Spleen (tissue), 7 donors: ENCODE measurements around the gene NPHP3.

ENCODE experiments used
- CTCF ChIP-seq, 11 experiments: fragments of 200-600 bp in 7 of 11; fragments of 450-650 bp in 4 of 11; sonication (generic) in 4 of 11; IDR thresholded peaks in 8 of 11; conservative IDR thresholded peaks in 3 of 11; 1 replicate in 7 of 11; 2 replicates in 4 of 11; pipeline versions ENCODE4 v1.4.0 to v1.8.0; 2016 to 2021; ENCODE audit warnings: antibody characterized with exemption in 11 of 11, inconsistent platforms in 4 of 11, mild to moderate bottlenecking in 1 of 11
- POLR2AphosphoS5 ChIP-seq, 3 donors: sonication (generic); formaldehyde crosslinking; IDR thresholded peaks; one replicate each; pipeline ENCODE4 v1.5.1; 2017; ENCODE audit warnings: antibody characterized with exemption in 3 of 3
- donor health status: DM: no; HTN: no; CAD: no; lungs with moderate emphysema.
- donor health status: DM: no; HTN: no; CAD: no.
- donor health status: DM: no; HTN: no; CAD: no.

DNA sequence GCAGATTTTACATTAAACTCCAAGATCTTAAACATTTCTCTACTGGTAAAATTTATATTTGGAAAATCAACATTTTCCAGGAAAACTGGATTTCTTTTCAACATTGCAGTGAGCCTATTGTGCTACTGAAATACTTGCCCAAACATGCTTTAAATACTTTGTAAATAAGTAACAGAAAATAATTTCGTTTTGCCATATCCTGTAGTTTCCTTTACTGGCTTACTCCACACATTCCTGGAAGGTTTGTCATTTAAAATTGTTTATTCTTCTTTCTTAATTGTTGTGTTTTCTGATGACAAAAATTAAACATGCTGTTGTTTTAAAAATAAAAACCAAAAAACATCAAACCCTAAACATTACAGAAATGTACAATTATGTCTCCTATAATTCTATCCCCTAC is 84.6 kb downstream of the NPHP3 start:
- TF ChIP-seq CTCF (IDR thresholded peaks at IDR 0.05 in 8 of 11, conservative IDR thresholded peaks at IDR 0.05 in 3 of 11): no peak
- TF ChIP-seq POLR2AphosphoS5 (IDR thresholded peaks at IDR 0.05): no peak
